ENCODE data around the gene CD79A.

CD79A gene

GRCh38 chr19:41918653-41919244 lies 41.7 kb downstream of the CD79A start:
- DNase-seq (ENCODE audit: low read depth in 2 of 2): no peak

- no peak for DNase-seq (ENCODE audit: low read depth in 2 of 2)
These were observed 43.1 kb downstream of the CD79A start for GRCh38 chr19:41919948-41920712.

GRCh38 chr19:41920882-41921576 lies 44.0 kb downstream of the CD79A start:
- DNase-seq (ENCODE audit: low read depth in 2 of 2): no peak

- DNase-seq (ENCODE audit: low read depth in 2 of 2): no peak
These were observed 44.8 kb downstream of the CD79A start for GRCh38 chr19:41921577-41922576.

GRCh38 chr19:41922585-41922984 lies 45.5 kb downstream of the CD79A start:
- DNase-seq (ENCODE audit: low read depth in 2 of 2): no peak

- no peak for DNase-seq (ENCODE audit: low read depth in 2 of 2)
These were observed 46.1 kb downstream of the CD79A start for GRCh38 chr19:41923045-41923788.

GRCh38 chr19:41924151-41925145 lies 47.4 kb downstream of the CD79A start:
- DNase-seq (ENCODE audit: low read depth in 2 of 2): no peak

- DNase-seq (ENCODE audit: low read depth in 2 of 2): no peak
These were observed 48.3 kb downstream of the CD79A start for GRCh38 chr19:41925208-41926003.

- DNase-seq (ENCODE audit: low read depth in 2 of 2): no peak
These were observed 49.1 kb downstream of the CD79A start for GRCh38 chr19:41926028-41926762.

GRCh38 chr19:41926763-41927496 lies 49.9 kb downstream of the CD79A start:
- no peak for DNase-seq (ENCODE audit: low read depth in 2 of 2)

GRCh38 chr19:41927497-41928192 lies 50.6 kb downstream of the CD79A start:
- no peak for DNase-seq (ENCODE audit: low read depth in 2 of 2)

- no peak for DNase-seq (ENCODE audit: low read depth in 2 of 2)
These were observed 51.2 kb downstream of the CD79A start, which contains the start of gene ERFL for GRCh38 chr19:41928221-41928683. TSS of gene ERFL (minus strand) at chr19:41928449. CDS start at chr19:41912919, 15,530 bp downstream.

- no peak for DNase-seq (ENCODE audit: low read depth in 2 of 2)
These were observed 51.9 kb downstream of the CD79A start for GRCh38 chr19:41928754-41929535.

GRCh38 chr19:41929536-41930071 lies 52.5 kb downstream of the CD79A start:
- no peak for DNase-seq (ENCODE audit: low read depth in 2 of 2)

- DNase-seq (ENCODE audit: low read depth in 2 of 2): no peak
These were observed 53.2 kb downstream of the CD79A start for GRCh38 chr19:41930322-41930722.
